Esophagus muscularis mucosa (tissue), 3 donors: ENCODE measurements around the gene PIK3CB.

Experiments
- POLR2A ChIP-seq: fragments of 450-650 bp; IDR thresholded peaks from one replicate; pipeline ENCODE4 v1.6.1; 2017; ENCODE audit warnings: antibody characterized with exemption, moderate library complexity, mild to moderate bottlenecking, low read depth
- TF ChIP-seq, protein P1 (sequence below), 3 experiments: fragments of 200-600 bp in 2 of 3; fragments of 450-650 bp in 1 of 3; sonication (generic) in 2 of 3; IDR thresholded peaks; one replicate each; pipeline ENCODE4 v1.5.1; 2017 to 2019; ENCODE audit warnings: antibody characterized with exemption in 3 of 3, mild to moderate bottlenecking in 2 of 3, moderate library complexity in 1 of 3

DNA sequence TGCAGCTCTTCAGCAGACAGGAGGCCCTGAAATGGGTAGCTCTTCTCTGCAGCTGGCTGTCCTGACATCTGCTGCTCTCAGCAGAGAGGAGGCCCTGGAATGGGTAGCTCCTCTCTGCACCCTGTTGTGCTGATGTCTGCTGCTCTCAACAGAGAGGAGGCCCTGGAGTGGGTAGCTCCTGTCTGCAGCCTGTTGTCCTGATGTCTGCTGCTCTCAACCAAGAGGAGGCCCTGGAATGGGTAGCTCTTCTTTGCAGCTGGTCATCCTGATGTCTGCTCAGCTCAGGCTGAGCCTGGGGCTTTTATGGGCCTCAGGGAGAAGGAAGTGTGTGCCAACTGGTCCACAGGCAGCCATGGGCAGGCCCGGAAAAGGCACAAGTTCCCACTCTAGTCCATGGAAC, 66.6 kb downstream of the PIK3CB start:
- TF ChIP-seq, protein P1, sequence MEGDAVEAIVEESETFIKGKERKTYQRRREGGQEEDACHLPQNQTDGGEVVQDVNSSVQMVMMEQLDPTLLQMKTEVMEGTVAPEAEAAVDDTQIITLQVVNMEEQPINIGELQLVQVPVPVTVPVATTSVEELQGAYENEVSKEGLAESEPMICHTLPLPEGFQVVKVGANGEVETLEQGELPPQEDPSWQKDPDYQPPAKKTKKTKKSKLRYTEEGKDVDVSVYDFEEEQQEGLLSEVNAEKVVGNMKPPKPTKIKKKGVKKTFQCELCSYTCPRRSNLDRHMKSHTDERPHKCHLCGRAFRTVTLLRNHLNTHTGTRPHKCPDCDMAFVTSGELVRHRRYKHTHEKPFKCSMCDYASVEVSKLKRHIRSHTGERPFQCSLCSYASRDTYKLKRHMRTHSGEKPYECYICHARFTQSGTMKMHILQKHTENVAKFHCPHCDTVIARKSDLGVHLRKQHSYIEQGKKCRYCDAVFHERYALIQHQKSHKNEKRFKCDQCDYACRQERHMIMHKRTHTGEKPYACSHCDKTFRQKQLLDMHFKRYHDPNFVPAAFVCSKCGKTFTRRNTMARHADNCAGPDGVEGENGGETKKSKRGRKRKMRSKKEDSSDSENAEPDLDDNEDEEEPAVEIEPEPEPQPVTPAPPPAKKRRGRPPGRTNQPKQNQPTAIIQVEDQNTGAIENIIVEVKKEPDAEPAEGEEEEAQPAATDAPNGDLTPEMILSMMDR (IDR thresholded peaks at IDR 0.05), result no peak
- no peak for TF ChIP-seq POLR2A
